Neural cell (in vitro differentiated cells): ENCODE data around the gene ADCY5. TPM values are rescaled to one million over a fixed set of nuclear protein-coding genes. Genes with fewer than 3 reads are reported as not detected.

ENCODE experiments used
- H2AFZ ChIP-seq: fragments of 200-600, 300-800 bp; sonication (generic), shearing (Covaris generic); 2 replicates; pipeline ENCODE4 v1.6.0; 2014; ENCODE audit warnings: low read depth, mild to moderate bottlenecking, antibody characterized with exemption, low read length, moderate library complexity
- H3F3A ChIP-seq: fragments of 200-600 bp; shearing (Covaris generic); 2 replicates; pipeline ENCODE4 v1.6.1; 2016; ENCODE audit warnings: mild to moderate bottlenecking, moderate library complexity, mixed read lengths, antibody characterized with exemption, low read length; ENCODE audit not compliant: insufficient read depth, poor library complexity, severe bottlenecking
- H3K27ac ChIP-seq: fragments of 200-600, 300-800 bp; sonication (generic), shearing (Covaris generic); 2 replicates; pipeline ENCODE4 v1.5.1; 2014; ENCODE audit warnings: mild to moderate bottlenecking, low read length, moderate library complexity
- H3K27me3 ChIP-seq: fragments of 300-800, 200-600 bp; sonication (generic), shearing (Covaris generic); 2 replicates; pipeline ENCODE4 v1.6.0; 2014; ENCODE audit warnings: mild to moderate bottlenecking, low read depth, low read length, moderate library complexity; ENCODE audit not compliant: insufficient read depth
- H3K36me3 ChIP-seq: fragments of 300-800, 200-600 bp; sonication (generic), shearing (Covaris generic); 2 replicates; pipeline ENCODE4 v1.5.1; 2014; ENCODE audit warnings: mild to moderate bottlenecking, antibody characterized with exemption, low read length, moderate library complexity; ENCODE audit not compliant: insufficient read depth
- H3K4me2 ChIP-seq: fragments of 300-800, 200-600 bp; sonication (generic), shearing (Covaris generic); 2 replicates; pipeline ENCODE4 v1.6.0; 2014; ENCODE audit warnings: mild to moderate bottlenecking, low read length
- H3K4me3 ChIP-seq: fragments of 300-800, 200-600 bp; sonication (generic), shearing (Covaris generic); 2 replicates; pipeline ENCODE4 v1.5.1; 2014; ENCODE audit warnings: mild to moderate bottlenecking, low read length, moderate library complexity
- H3K79me2 ChIP-seq: fragments of 200-600 bp; shearing (Covaris generic); replicated peaks from 2 replicates; pipeline ENCODE4 v1.6.0; 2014; ENCODE audit warnings: mild to moderate bottlenecking, low read length, moderate library complexity; ENCODE audit not compliant: insufficient read depth
- H3K9ac ChIP-seq: fragments of 300-800, 200-600 bp; sonication (generic), shearing (Covaris generic); 2 replicates; pipeline ENCODE4 v1.6.1; 2016; ENCODE audit warnings: mild to moderate bottlenecking, low read length, mixed read lengths
- H3K9me2 ChIP-seq: fragments of 200-600 bp; shearing (Covaris generic); 2 replicates; pipeline ENCODE4 v1.6.1; 2016; ENCODE audit warnings: mild to moderate bottlenecking, low read length, mixed read lengths; ENCODE audit not compliant: insufficient read depth
- H3K9me3 ChIP-seq: fragments of 200-600, 300-800 bp; sonication (generic), shearing (Covaris generic); 2 replicates; pipeline ENCODE4 v1.6.1; 2016; ENCODE audit warnings: mild to moderate bottlenecking, mixed run types, low read length, moderate library complexity, mixed read lengths
- H4K20me1 ChIP-seq: fragments of 200-600 bp; shearing (Covaris generic); 2 replicates; pipeline ENCODE4 v1.6.1; 2016; ENCODE audit warnings: mild to moderate bottlenecking, mixed run types; ENCODE audit not compliant: insufficient read depth
- CTCF ChIP-seq: fragments of 450-650 bp; IDR thresholded peaks from 2 replicates; pipeline ENCODE4 v1.5.1; 2014; ENCODE audit warnings: antibody characterized with exemption, mild to moderate bottlenecking, moderate library complexity; ENCODE audit not compliant: poor library complexity, severe bottlenecking
- EP300 ChIP-seq: fragments of 450-650 bp; conservative IDR thresholded peaks from 2 replicates; pipeline ENCODE4 v1.6.1; 2014; ENCODE audit warnings: antibody characterized with exemption, mild to moderate bottlenecking, moderate library complexity; ENCODE audit not compliant: poor library complexity, severe bottlenecking
- EZH2 ChIP-seq: fragments of 200-600, 300-800 bp; shearing (Covaris generic), sonication (generic); IDR thresholded peaks from 2 replicates; pipeline ENCODE4 v1.6.1; 2014; ENCODE audit warnings: antibody characterized with exemption, low read length, borderline replicate concordance, mild to moderate bottlenecking; ENCODE audit not compliant: insufficient read depth, poor library complexity, severe bottlenecking
- MXI1 ChIP-seq: fragments of 450-650 bp; conservative IDR thresholded peaks from 2 replicates; pipeline ENCODE4 v1.6.1; 2014; ENCODE audit warnings: antibody characterized with exemption, mild to moderate bottlenecking; ENCODE audit not compliant: poor library complexity, severe bottlenecking
- POLR2AphosphoS5 ChIP-seq: IDR thresholded peaks from 2 replicates; pipeline ENCODE4 v1.6.1; 2012
- RAD21 ChIP-seq: fragments of 450-650 bp; conservative IDR thresholded peaks from 2 replicates; pipeline ENCODE4 v1.6.1; 2014; ENCODE audit warnings: antibody characterized with exemption, mild to moderate bottlenecking, moderate library complexity
- REST ChIP-seq: IDR thresholded peaks from 2 replicates; pipeline ENCODE4 v1.6.1; 2012; ENCODE audit warnings: borderline replicate concordance
- SMC3 ChIP-seq: fragments of 450-650 bp; conservative IDR thresholded peaks from 2 replicates; pipeline ENCODE4 v1.6.1; 2014; ENCODE audit warnings: antibody characterized with exemption, mild to moderate bottlenecking, moderate library complexity; ENCODE audit not compliant: poor library complexity
- TAF1 ChIP-seq: IDR thresholded peaks from 2 replicates; pipeline ENCODE4 v1.6.1; 2012; ENCODE audit warnings: low read depth
- polyA plus RNA-seq: library from polyadenylated mRNA; depleted of rRNA; stranded (reverse); fragments of >200 nt; gene quantifications from 2 replicates; pipeline ENCODE4 v1.2.3, GENCODE V29; 2014

ADCY5 gene
- polyA plus RNA-seq, 1 donor from 2014 or later, result 7.7 TPM

- Histone ChIP-seq H3K79me2 (no peaks in the 10 kb centered on the region), H3K4me2 (no peak overlapping the region), H3K9me2 (no peaks in the 10 kb centered on the region), H3K9ac (no peak overlapping the region), H3K27ac (no peak overlapping the region), H2AFZ (no peak overlapping the region), H3K9me3 (no peaks in the 10 kb centered on the region), H4K20me1 (no peaks in the 10 kb centered on the region), H3K4me3 (no peak overlapping the region), H3K27me3 (no peaks in the 10 kb centered on the region), H3F3A (no peaks in the 10 kb centered on the region), H3K36me3 (no peaks in the 10 kb centered on the region)
- TF ChIP-seq REST (no peak), POLR2AphosphoS5 (no peak), MXI1 (no peak), EP300 (no peak), RAD21 (no peak), CTCF (no peak), EZH2 (no peak), SMC3 (no peak), TAF1 (no peak)
Observed at GRCh38 chr3:123377243-123377740, 71.6 kb downstream of the ADCY5 start.

- Histone ChIP-seq H3K27ac (no peak overlapping the region), H3F3A (no peaks in the 10 kb centered on the region), H3K27me3 (no peaks in the 10 kb centered on the region), H3K36me3 (no peaks in the 10 kb centered on the region), H3K9ac (no peak overlapping the region), H2AFZ (no peak overlapping the region), H3K4me2 (no peak overlapping the region), H3K9me2 (no peaks in the 10 kb centered on the region), H3K4me3 (no peak overlapping the region), H3K79me2 (no peaks in the 10 kb centered on the region), H4K20me1 (no peaks in the 10 kb centered on the region), H3K9me3 (no peaks in the 10 kb centered on the region)
- TF ChIP-seq EZH2, result no peak
- no peak for TF ChIP-seq MXI1
- TF ChIP-seq EP300, result no peak
- TF ChIP-seq RAD21, result no peak
- TF ChIP-seq CTCF, result no peak
- no peak for TF ChIP-seq POLR2AphosphoS5
- TF ChIP-seq TAF1, result no peak
- TF ChIP-seq REST, result no peak
- no peak for TF ChIP-seq SMC3
Observed at GRCh38 chr3:123376451-123377242, 72.2 kb downstream of the ADCY5 start.
